CD4-positive, alpha-beta T cell treated with Interferon gamma for 1 hour (primary cell): ENCODE results near the gene DDN.
A peak's percentile ranks its signal among the peaks of the same experiment; 100 is the strongest.

Source experiments
- DNase-seq: peaks from one replicate; pipeline ENCODE4 v3.0.0-alpha.2; 2020

The DDN gene

GRCh38 chr12:48980953-48981756 is 18.0 kb downstream of the DDN start:
- peak; percentile 66 for DNase-seq

DNA sequence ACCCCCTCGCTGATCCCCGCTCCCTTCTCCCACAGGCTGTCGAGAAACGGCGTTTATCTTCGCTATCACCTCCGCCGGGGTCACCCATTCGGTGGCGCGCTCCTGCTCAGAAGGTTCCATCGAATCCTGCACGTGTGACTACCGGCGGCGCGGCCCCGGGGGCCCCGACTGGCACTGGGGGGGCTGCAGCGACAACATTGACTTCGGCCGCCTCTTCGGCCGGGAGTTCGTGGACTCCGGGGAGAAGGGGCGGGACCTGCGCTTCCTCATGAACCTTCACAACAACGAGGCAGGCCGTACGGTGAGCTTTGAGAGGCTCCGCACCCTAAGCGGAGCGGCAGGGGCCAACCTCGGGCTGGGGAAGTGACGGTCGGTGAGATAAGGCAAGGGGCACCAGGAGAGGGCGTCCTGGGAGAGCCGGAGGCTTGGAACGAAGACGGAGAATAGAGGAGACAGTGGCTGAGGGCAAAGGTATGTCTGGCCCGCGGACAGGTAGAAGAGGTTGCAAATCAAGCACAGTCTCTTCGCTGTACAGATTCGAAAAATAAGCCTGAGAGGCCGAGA is 18.7 kb downstream of the DDN start:
- peak; percentile 22 for DNase-seq

GRCh38 chr12:48979602-48980388 is 19.4 kb downstream of the DDN start:
- DNase-seq, result peak; percentile 39

GRCh38 chr12:48978741-48979601 is 20.2 kb downstream of the DDN start:
- DNase-seq, result no peak

DNA sequence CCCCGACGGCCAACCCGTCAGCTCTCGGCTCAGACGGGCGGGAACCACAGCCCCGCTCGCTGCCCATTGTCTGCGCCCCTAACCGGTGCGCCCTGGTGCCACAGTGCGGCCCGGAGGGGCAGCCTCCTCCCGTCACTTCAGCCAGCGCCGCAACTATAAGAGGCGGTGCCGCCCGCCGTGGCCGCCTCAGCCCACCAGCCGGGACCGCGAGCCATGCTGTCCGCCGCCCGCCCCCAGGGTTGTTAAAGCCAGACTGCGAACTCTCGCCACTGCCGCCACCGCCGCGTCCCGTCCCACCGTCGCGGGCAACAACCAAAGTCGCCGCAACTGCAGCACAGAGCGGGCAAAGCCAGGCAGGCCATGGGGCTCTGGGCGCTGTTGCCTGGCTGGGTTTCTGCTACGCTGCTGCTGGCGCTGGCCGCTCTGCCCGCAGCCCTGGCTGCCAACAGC is 20.9 kb downstream of the DDN start, which contains the start of gene WNT1:
Gene WNT1 (plus strand): TSS at position 32 of the 450 bp plus-strand sequence. CDS start 329 bp downstream, at position 361.
- no peak for DNase-seq

DNA sequence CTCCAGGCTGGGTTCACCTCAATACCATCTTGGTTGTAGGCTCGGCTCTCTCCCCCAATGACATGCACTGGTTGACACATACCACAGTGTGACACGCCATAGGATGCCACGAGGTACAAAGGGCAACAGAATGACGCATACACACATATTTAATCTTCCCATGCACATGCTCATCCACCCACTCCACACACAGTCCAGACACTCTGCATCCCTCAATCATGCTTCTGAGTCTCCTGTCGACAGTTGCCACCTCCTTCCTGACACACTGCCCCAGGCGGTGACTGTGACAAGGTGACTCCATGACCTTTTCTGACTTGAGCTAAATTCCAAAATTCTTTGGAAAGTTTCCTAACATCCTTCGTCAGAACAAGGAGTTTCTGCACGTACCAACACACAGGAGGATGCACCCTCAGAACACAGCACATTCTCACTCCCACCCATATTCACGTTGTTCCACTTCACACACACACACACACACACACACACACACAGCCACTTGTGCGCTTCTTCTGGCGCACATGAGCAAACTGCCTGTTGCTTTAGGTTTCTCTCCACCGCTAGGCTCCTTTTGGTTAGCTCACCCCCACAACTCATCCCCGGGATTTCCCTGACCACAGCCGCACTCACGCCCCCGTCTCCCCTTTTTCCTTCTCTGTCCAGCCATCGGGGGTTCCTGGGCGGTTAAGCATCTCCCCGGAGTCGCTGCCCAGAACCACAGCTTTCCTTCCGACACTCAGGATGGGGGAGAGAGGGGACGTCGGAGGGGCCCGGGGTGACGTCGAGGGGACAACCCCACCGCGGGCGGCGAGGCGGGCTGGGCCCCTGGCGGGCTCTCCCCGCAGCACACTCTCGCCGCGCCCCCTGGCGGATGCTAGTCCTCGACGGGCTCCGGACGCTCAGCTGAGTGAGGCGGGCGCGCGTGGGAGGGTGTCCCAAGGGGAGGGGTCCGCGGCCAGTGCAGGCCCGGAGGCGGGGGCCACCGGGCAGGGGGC is 21.6 kb downstream of the DDN start:
- peak; percentile 76 for DNase-seq

DNA sequence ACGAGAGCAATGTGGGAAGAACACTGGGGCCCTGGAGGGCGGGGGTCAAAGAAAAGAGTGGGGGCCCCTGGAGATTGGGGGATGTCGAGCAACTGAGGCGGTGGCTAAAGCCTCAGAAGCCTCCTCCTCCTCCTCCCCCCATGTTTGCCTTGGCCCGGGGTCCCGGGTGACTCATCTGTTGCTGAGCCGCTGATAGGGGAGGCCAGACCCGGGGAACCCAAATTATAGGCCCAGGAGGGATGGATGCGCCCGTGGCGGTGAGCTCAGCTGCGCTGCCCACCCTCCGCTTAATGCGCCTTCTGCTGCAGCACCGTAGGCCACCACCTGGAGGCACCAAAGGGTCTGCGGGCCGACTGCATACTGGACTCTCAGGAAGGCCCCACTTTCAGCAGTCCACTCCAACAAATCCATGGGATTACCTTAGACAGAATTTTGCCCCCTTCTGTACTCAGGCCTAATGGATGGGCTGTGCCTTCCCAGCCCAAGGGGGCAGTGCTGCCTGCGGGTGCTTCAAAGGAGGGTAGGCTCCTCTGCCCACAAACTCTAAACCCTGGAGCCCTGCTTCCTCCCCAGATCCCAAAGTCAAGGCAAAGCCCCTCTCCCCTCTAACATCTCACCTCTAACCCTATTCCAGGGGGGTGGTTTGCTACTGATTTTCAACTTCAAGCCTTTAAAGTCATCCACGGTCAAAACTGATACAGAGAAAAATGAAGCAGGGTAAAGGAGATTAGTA is 25.1 kb downstream of the DDN start:
- DNase-seq, result no peak

DNA sequence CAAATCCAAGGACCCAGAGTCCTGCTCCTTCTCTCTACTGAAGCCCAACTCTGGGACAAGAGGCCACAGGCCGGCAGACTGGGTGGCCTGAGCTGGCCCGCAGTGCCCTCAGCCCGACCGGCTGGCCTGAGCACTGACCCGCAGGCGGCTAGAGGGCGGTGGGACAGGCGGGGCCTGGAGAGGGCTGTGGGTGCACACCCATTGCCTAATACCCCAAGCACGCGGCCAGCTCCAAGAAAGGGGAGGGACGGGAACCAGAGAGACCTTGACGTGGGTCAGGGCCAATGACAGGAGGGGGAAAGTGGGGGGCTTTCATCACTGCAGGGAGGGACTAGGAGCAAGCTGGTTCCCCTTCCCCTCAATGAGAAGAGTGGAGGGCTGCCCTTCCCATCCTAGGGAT is 25.6 kb downstream of the DDN start:
- DNase-seq, result no peak

GRCh38 chr12:48972952-48973483 is 26.2 kb downstream of the DDN start:
- no peak for DNase-seq

DNA sequence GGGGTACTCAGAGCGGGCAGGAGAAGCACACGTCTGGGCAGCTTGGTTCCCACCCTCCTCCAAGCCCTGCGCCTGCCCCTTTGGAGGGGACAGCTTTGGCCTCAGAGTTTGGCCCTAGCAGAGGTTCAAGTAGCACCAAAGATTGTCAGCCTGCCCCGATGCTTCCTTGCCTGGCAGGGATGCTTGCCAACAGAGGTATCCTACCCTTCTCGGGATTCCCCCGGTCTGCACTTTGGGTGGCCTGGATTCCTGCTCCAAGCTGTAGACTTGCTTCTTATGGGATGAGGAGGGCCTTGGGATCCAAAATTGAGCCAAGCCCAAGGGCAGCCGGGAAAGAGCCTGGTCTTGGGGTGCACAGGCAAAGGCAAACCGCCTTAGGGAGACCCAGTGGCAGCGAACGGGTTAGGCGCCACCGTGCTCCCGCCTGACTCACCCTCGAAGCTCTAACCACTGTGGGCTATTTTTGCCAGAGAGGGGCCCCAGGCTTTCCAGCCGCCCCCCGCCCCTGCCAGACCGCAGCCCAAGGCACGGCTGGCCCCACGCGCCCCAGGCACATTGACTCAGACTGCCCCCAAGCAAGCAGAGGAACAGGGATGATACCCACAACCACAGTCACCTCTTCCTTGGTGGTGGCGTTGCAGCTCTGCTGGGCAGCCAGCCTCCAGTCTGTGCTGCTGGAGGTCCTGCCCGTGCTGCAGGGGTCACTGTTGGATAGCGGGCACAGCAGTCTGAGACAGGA is 26.8 kb downstream of the DDN start:
- no peak for DNase-seq

DNA sequence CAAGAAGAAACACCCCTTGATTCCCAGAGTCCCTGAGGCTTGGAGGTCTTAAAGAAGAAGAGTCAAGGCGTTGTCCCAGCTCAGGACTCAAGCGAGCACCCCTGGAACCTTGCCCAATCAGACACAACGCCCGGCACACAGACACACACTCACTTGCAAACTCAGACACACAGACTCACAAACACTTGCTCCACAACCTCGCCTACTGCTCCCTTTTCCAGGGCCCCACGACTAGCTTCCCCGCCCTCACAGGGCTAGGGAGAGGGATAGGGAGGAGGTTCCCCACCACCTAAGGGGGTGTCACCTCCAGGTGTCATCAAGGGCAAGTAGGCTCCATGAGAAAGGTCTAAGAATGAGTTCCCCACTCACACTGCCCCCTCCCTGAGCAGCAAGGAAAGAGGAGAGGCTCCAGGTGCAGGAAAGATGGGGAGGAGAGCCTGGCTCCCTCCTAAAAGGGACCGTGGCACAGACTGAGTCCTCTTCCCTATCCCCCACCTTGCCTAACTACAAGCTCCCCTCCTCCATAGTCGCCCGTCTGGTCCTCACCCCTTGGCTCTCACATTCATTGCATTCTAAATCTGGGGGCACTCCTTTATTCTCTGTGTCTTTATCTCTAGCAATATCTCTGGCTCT is 28.4 kb downstream of the DDN start:
- DNase-seq, result no peak

- peak; percentile 25 for DNase-seq
These were observed 29.1 kb downstream of the DDN start for GRCh38 chr12:48969833-48970701.

- no peak for DNase-seq
These were observed 29.9 kb downstream of the DDN start for GRCh38 chr12:48969160-48969771.

DNA sequence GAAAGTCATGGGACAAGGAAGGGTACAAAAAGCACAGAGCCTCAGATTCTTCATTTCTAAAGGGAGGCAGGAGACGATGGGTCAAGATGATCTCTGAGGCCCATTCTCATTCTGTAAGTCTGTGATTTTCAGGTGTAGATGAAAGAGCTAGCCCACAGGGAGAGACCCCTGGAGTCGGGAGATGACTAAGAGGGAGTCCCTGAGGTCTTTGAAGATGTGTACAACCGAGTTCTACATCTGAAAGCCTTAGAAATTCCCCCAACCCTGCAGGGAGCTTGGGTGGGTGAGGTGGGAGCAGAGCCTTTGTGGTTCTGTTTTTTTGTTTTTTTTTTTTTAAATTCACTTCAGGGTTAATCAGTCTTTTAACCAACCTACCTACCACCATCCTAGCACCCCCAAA is 30.7 kb downstream of the DDN start:
- DNase-seq, result no peak

DNA sequence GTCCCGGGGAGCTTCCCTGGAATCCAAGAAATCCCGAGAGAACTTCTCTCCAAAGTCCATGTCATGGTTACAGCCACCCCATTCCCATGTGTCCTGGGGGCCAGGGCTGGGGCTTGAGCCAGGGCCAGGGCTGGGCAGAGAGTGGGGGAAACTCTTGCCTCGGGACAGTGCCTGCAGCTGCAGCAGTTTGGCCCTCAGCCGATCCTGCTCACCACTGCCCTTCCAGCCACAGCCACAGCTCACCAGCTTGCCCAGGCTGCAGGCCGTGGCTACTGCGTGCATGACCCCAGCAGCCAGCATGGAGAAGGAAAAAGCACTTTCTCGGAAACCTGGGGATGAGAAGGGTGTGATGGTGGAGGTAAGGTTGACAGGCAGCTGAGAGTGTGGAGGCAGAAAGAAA is 31.2 kb downstream of the DDN start:
- no peak for DNase-seq

GRCh38 chr12:48966177-48966895 is 32.8 kb downstream of the DDN start:
- DNase-seq, result no peak

- DNase-seq, result no peak
These were observed 33.8 kb downstream of the DDN start for GRCh38 chr12:48965298-48965838.
